Omental fat pad (tissue), 4 donors: Measurements from ENCODE around the gene MAK. TPM values are rescaled to one million over a fixed set of nuclear protein-coding genes. Genes with fewer than 3 reads are reported as not detected.
"Not testable (repeated sequence)": the region's sequence is repeated elsewhere in the genome, so short reads cannot be mapped to it uniquely, and the experiment has no call there.

ENCODE experiments used
- ATAC-seq: fragments of 150-250 bp; one replicate; pipeline ENCODE4 v1.9.1; 2016; ENCODE audit warnings: mild to moderate bottlenecking, moderate library complexity; ENCODE audit not compliant: low FRiP score
- DNase-seq: peaks from one replicate; pipeline ENCODE4 v3.0.0-alpha.2; 2019; ENCODE audit warnings: low spot score
- total RNA-seq, 4 donors: library from RNA; depleted of rRNA; stranded (reverse); fragments of >200 nt; gene quantifications; one replicate each; pipeline ENCODE4 v1.1.0, GENCODE V29; 2016
- TF ChIP-seq, protein P1 (sequence below), 3 donors: fragments of 450-650 bp; IDR thresholded peaks; one replicate each; pipeline ENCODE4 v1.5.1; 2016 to 2017; ENCODE audit warnings: antibody characterized with exemption in 3 of 3, mild to moderate bottlenecking in 3 of 3, moderate library complexity in 2 of 3

Gene MAK
- total RNA-seq, 4 donors from 2014 or later: 0.25 to 1.3 (median 1.0) TPM

DNA sequence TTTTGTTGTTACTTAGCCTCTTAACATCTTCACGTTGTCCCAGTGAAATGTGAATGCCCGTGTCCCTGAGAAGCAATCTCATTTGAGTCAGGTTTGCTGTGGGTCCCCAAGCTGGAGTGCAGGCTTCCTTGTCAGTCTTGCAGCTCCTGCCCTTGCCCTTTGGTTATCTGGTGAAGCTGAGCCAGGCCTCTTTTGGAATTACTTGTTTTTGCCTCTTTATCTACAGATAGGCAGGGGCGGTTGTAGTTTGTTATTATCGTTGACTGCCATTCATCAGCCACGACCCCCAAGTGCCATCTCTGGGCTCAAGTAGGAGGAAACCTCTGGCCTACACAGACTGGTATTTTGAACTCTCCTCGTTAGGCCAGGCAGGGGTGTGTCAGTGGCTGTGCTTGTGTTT lies 113.3 kb downstream of the MAK start:
- no peak for DNase-seq
- TF ChIP-seq, protein P1, sequence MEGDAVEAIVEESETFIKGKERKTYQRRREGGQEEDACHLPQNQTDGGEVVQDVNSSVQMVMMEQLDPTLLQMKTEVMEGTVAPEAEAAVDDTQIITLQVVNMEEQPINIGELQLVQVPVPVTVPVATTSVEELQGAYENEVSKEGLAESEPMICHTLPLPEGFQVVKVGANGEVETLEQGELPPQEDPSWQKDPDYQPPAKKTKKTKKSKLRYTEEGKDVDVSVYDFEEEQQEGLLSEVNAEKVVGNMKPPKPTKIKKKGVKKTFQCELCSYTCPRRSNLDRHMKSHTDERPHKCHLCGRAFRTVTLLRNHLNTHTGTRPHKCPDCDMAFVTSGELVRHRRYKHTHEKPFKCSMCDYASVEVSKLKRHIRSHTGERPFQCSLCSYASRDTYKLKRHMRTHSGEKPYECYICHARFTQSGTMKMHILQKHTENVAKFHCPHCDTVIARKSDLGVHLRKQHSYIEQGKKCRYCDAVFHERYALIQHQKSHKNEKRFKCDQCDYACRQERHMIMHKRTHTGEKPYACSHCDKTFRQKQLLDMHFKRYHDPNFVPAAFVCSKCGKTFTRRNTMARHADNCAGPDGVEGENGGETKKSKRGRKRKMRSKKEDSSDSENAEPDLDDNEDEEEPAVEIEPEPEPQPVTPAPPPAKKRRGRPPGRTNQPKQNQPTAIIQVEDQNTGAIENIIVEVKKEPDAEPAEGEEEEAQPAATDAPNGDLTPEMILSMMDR (IDR thresholded peaks at IDR 0.05): no peak
- ATAC-seq: no peak

GRCh38 chr6:10723567-10723881 lies 114.8 kb downstream of the MAK start:
- ATAC-seq (no peak), DNase-seq (no peak)
- TF ChIP-seq, protein P1 (IDR thresholded peaks at IDR 0.05): no peak

- ATAC-seq: peak; percentile 99
These were observed 115.3 kb downstream of the MAK start, which contains the start of gene TMEM14C for GRCh38 chr6:10722820-10723566. TSS of gene TMEM14C (plus strand) at chr6:10723070. CDS start at chr6:10724614, 1,544 bp downstream.

DNA sequence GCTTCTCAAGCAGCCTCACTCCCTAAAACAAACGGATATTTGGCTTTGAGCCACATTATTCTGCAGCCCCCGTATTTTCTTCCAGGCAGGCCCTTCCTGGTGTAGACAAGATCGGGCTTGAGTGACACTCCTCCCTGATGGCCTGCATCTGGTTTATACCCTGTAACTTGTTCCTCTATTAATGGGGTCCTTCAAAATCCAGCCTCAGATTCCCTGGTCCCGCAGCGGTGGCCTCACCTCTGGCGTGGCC lies 115.8 kb downstream of the MAK start:
- DNase-seq (no peak), ATAC-seq (no peak)
- TF ChIP-seq, protein P1 (IDR thresholded peaks at IDR 0.05): no peak

More at GRCh38 chr6:10722820-10723566, 115.3 kb downstream of the MAK start, which contains the start of gene TMEM14C:
- DNase-seq: peak; percentile 83
- TF ChIP-seq, protein P1 (IDR thresholded peaks at IDR 0.05): no peak

DNA sequence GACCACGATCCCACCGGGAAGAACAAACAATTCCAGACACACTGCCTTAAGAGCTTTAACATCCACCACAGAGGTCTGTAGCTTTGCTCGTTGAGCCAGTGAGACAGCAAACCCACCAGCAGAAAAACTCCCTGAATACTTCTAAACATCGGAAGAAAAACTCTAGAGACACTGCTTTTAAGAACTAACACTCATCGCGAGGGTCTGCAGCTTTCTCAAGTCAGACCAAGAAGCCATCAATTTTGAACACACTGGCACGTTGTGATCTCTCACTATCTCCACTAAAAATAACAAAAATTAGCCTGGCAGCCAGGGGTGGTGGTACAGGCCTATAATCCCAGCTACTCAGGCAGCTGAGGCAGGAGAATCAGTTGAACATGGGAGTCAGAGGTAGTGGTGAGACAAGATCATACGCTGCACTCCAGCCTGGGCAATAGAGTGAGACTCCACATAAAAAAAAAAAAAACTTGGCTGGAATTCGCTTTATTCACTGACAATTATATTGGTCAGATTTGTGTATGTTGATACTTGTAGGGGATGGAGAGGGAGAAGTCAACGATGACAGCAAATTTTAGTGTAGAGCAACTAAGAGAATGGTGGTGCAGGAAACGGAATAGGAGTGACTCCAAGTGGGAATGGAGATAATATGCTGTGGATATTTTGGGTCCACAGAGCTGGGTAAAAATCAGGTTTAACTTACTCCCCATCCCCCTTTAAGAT lies 116.3 kb downstream of the MAK start:
- no peak for ATAC-seq

DNA sequence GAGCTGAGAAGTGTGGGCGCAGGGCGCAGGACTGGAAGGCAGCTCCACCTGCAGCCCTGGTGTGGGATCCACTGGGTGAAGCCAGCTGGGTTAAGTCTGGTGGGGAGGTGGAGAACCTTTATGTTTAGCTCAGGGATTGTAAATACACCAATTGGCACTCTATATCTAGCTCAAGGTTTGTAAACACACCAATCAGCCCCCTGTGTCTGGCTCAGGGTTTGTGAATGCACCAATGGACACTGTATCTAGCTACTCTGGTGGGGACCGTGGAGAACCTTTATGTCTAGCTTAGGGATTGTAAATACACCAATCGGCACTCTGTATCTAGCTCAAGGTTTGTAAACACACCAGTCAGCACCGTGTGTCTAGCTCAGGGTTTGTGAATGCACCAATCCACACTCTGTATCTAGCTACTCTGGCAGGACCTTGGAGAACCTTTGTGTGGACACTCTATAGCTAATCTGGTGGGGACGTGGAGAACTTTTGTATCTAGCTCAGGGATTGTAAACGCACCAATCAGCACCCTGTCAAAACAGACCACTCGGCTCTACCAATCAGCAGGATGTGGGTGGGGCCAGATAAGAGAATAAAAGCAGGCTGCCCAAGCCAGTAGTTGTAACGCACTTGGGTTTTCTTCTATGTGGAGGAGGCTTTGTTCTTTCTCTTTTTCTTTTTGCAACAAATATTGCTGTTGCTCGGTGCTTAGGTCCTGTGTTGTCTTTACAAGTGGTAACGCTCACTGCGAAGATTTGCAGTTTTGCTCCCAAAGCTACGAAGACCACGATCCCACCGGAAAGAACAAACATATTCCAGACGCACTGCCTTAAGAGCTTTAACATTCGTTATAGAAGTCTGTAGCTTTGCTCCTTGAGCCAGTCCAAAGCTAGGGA lies 117.1 kb downstream of the MAK start:
- ATAC-seq, DNase-seq: not testable (repeated sequence)

More for the DNA sequence above, 116.3 kb downstream of the MAK start:
- TF ChIP-seq, protein P1 (IDR thresholded peaks at IDR 0.05): no peak
- DNase-seq: no peak

- DNase-seq (no peak), ATAC-seq (no peak)
- TF ChIP-seq, protein P1 (IDR thresholded peaks at IDR 0.05): no peak
These were observed 117.9 kb downstream of the MAK start for GRCh38 chr6:10720265-10720959.
